H1 (cell line): ENCODE results near the gene RNASE13. TPM values are rescaled to one million over a fixed set of nuclear protein-coding genes. Genes with fewer than 3 reads are reported as not detected.

Experiments used
- ATF2 ChIP-seq: IDR thresholded peaks from 2 replicates; pipeline ENCODE4 v1.6.1; 2012; ENCODE audit warnings: low read length, inconsistent platforms
- ATF3 ChIP-seq: IDR thresholded peaks from 2 replicates; pipeline ENCODE4 v1.6.1; 2011; ENCODE audit warnings: low read depth, mild to moderate bottlenecking, low read length; ENCODE audit not compliant: insufficient read depth
- CBX8 ChIP-seq: fragments of 300-800, 300-1000 bp; sonication (generic); IDR thresholded peaks from 2 replicates; pipeline ENCODE4 v1.7.1; 2016; ENCODE audit warnings: low read depth, low read length, borderline replicate concordance
- CEBPB ChIP-seq: IDR thresholded peaks from 2 replicates; pipeline ENCODE4 v1.6.1; 2012; ENCODE audit warnings: low read depth, low read length
- CHD1 ChIP-seq: IDR thresholded peaks from 2 replicates; pipeline ENCODE4 v1.6.1; 2012; ENCODE audit warnings: low read depth, low read length, improper control_type of control experiment
- CHD2 ChIP-seq: IDR thresholded peaks from 2 replicates; pipeline ENCODE4 v1.6.1; 2012; ENCODE audit warnings: low read length, improper control_type of control experiment
- EP300 ChIP-seq, 2 experiments: IDR thresholded peaks; 1 replicate in 1 of 2; 2 replicates in 1 of 2; pipeline ENCODE4 v1.6.1; 2011 to 2012; ENCODE audit warnings: low read depth in 2 of 2, low read length in 2 of 2, mild to moderate bottlenecking in 2 of 2, borderline replicate concordance in 1 of 2, inconsistent platforms in 1 of 2, moderate library complexity in 1 of 2
- HDAC6 ChIP-seq: IDR thresholded peaks from one replicate; pipeline ENCODE4 v1.7.1; 2012; ENCODE audit warnings: low read depth, mild to moderate bottlenecking, inconsistent platforms, low read length, moderate library complexity
- JUN ChIP-seq: IDR thresholded peaks from 2 replicates; pipeline ENCODE4 v1.6.1; 2011; ENCODE audit warnings: low read depth, mild to moderate bottlenecking, improper control_type of control experiment, low read length
- JUND ChIP-seq: IDR thresholded peaks from 2 replicates; pipeline ENCODE4 v1.6.1; 2011; ENCODE audit warnings: mild to moderate bottlenecking, improper control_type of control experiment, low read length
- KDM1A ChIP-seq: fragments of 200-600, 300-600 bp; sonication (generic); IDR thresholded peaks from 2 replicates; pipeline ENCODE4 v1.7.1; 2016; ENCODE audit warnings: mild to moderate bottlenecking, low read length, borderline replicate concordance
- KDM5A ChIP-seq: fragments of 200-600 bp; IDR thresholded peaks from 2 replicates; pipeline ENCODE4 v1.7.1; 2012; ENCODE audit warnings: mild to moderate bottlenecking, low read length, inconsistent platforms, mixed read lengths
- NANOG ChIP-seq: IDR thresholded peaks from 2 replicates; pipeline ENCODE4 v1.6.1; 2011; ENCODE audit warnings: low read length, low read depth, mild to moderate bottlenecking, inconsistent platforms; ENCODE audit not compliant: insufficient read depth, poor library complexity, severe bottlenecking
- SAP30 ChIP-seq: fragments of 300-600 bp; sonication (generic); IDR thresholded peaks from 2 replicates; pipeline ENCODE4 v1.7.1; 2012; ENCODE audit warnings: low read length, moderate library complexity, mild to moderate bottlenecking, inconsistent platforms; ENCODE audit not compliant: insufficient read depth, insufficient replicate concordance
- SIX5 ChIP-seq: IDR thresholded peaks from 2 replicates; pipeline ENCODE4 v1.6.1; 2011; ENCODE audit warnings: mild to moderate bottlenecking, low read depth, low read length
- SP1 ChIP-seq: IDR thresholded peaks from 2 replicates; pipeline ENCODE4 v1.6.1; 2011; ENCODE audit warnings: low read depth, low read length
- SP2 ChIP-seq: IDR thresholded peaks from 2 replicates; pipeline ENCODE4 v1.6.1; 2012; ENCODE audit warnings: mild to moderate bottlenecking, low read length, inconsistent platforms
- SRF ChIP-seq: IDR thresholded peaks from 2 replicates; pipeline ENCODE4 v1.6.1; 2011; ENCODE audit warnings: mild to moderate bottlenecking, low read depth, low read length, moderate library complexity
- TAF1 ChIP-seq: IDR thresholded peaks from 2 replicates; pipeline ENCODE4 v1.6.1; 2011; ENCODE audit warnings: mild to moderate bottlenecking, low read depth, low read length
- TBP ChIP-seq: IDR thresholded peaks from 2 replicates; pipeline ENCODE4 v1.6.1; 2011; ENCODE audit warnings: low read depth, low read length, improper control_type of control experiment
- polyA plus RNA-seq, 7 experiments: library from polyadenylated mRNA; depleted of rRNA in 3 of 7; stranded (reverse) in 5 of 7; unstranded in 2 of 7; fragments of >200 nt in 5 of 7; fragments of 200-250 nt in 2 of 7; gene quantifications; 1 replicate in 5 of 7; 2 replicates in 1 of 7; 4 replicates in 1 of 7; pipeline versions ENCODE4 v1.2.1 to v1.2.3, GENCODE V29; 2011 to 2013; ENCODE audit warnings: missing spikeins in 2 of 7, mixed read lengths in 2 of 7
- total RNA-seq: library from RNA; stranded (reverse); fragmentation: NEBNext Ultra II Directional; extraction: Animal tissue kit (Norgen Biotek cat#: 25700); gene quantifications from 2 replicates; pipeline ENCODE4 v1.2.1, GENCODE V29; 2021

RNASE13 gene
- total and polyA plus RNA-seq, 2 of the 8 experiments (the other 6 are each of a cell fraction or from before 2014, with no cell fraction given): not detected

GRCh38 chr14:21070610-21071224 is 36.1 kb upstream of the RNASE13 start (continued):
- TF ChIP-seq HDAC6: no peak
- no peak for TF ChIP-seq NANOG
- TF ChIP-seq SP1: no peak
- no peak for TF ChIP-seq KDM1A
- no peak for TF ChIP-seq SRF
- no peak for TF ChIP-seq ATF2
- no peak for TF ChIP-seq ATF3
- no peak for TF ChIP-seq EP300 (IDR thresholded peaks at IDR 0.05; ENCODE audit: borderline replicate concordance in 1 of 2, low read depth in 2 of 2, low read length in 2 of 2)
- no peak for TF ChIP-seq JUND
- TF ChIP-seq TAF1: no peak
- TF ChIP-seq JUN: no peak
- no peak for TF ChIP-seq KDM5A
- TF ChIP-seq CHD2: no peak
- no peak for TF ChIP-seq SIX5
- no peak for TF ChIP-seq CEBPB
- TF ChIP-seq TBP: peak; percentile 30; the same call in 1 of the 2 replicates
- TF ChIP-seq CHD1: no peak
- no peak for TF ChIP-seq CBX8
- peak; percentile 66 for TF ChIP-seq SAP30
- TF ChIP-seq SP2: no peak
